ENCODE data around the gene PEX16. TPM values are rescaled to one million over a fixed set of nuclear protein-coding genes. Genes with fewer than 3 reads are reported as not detected.

The PEX16 gene
- total and polyA plus RNA-seq, 9 of the 15 experiments (the other 6 are each of a cell fraction or from before 2014, with no cell fraction given) = 1.5 to 43.9 (median 14.6) TPM

GRCh38 chr11:45918331-45918941 is 759 bp upstream of the PEX16 start (continued):
- TF ChIP-seq, protein P1, sequence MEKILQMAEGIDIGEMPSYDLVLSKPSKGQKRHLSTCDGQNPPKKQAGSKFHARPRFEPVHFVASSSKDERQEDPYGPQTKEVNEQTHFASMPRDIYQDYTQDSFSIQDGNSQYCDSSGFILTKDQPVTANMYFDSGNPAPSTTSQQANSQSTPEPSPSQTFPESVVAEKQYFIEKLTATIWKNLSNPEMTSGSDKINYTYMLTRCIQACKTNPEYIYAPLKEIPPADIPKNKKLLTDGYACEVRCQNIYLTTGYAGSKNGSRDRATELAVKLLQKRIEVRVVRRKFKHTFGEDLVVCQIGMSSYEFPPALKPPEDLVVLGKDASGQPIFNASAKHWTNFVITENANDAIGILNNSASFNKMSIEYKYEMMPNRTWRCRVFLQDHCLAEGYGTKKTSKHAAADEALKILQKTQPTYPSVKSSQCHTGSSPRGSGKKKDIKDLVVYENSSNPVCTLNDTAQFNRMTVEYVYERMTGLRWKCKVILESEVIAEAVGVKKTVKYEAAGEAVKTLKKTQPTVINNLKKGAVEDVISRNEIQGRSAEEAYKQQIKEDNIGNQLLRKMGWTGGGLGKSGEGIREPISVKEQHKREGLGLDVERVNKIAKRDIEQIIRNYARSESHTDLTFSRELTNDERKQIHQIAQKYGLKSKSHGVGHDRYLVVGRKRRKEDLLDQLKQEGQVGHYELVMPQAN (IDR thresholded peaks at IDR 0.05; ENCODE audit: borderline replicate concordance) = peak; percentile 35; the same call in 1 of the 2 replicates
- no peak for TF ChIP-seq PRMT5 (CRISPR knock-in tag; IDR thresholded peaks at IDR 0.05)
- TF ChIP-seq HDAC3 (IDR thresholded peaks at IDR 0.05; ENCODE audit: borderline replicate concordance, partially characterized antibody) = no peak
- no peak for TF ChIP-seq FOXM1 (IDR thresholded peaks at IDR 0.05; ENCODE audit: low read depth)
- no peak for TF ChIP-seq FOXM1 (CRISPR knock-in tag; IDR thresholded peaks at IDR 0.05; ENCODE audit: low read depth)
- TF ChIP-seq ZMIZ1 (IDR thresholded peaks at IDR 0.05; ENCODE audit: low read depth in 2 of 2, low read length in 2 of 2) = 0 out of 4 replicates have a peak, but pooled peaks have one; percentile 3 to 6
- no peak for TF ChIP-seq ZNF518B (CRISPR knock-in tag; IDR thresholded peaks at IDR 0.05)
- TF ChIP-seq ZBTB49 (CRISPR knock-in tag; IDR thresholded peaks at IDR 0.05; ENCODE audit: borderline replicate concordance) = no peak
- TF ChIP-seq ARID1B (IDR thresholded peaks at IDR 0.05) = peak; percentile 44; the same call in 1 of the 2 replicates
- peak; percentile 12; the same call in 1 of the 2 replicates for TF ChIP-seq SP1 (CRISPR knock-in tag; IDR thresholded peaks at IDR 0.05)
- no peak for TF ChIP-seq TGIF2 (CRISPR knock-in tag; IDR thresholded peaks at IDR 0.05)
- no peak for TF ChIP-seq RFX7 (CRISPR knock-in tag; IDR thresholded peaks at IDR 0.05)
- TF ChIP-seq HMGN3 (IDR thresholded peaks at IDR 0.05; ENCODE audit: borderline replicate concordance, extremely low read depth, insufficient read length, low read depth, low read length) = no peak
- no peak for TF ChIP-seq GABPB2 (CRISPR knock-in tag; conservative IDR thresholded peaks at IDR 0.05)
- TF ChIP-seq FOXK1 (CRISPR knock-in tag; IDR thresholded peaks at IDR 0.05; ENCODE audit: borderline replicate concordance) = no peak
- TF ChIP-seq HDAC6 (IDR thresholded peaks at IDR 0.05; ENCODE audit: low read depth, low read length) = no peak

Data from K562 (cell line).